Esophagus muscularis mucosa (tissue), 4 donors: ENCODE measurements around the gene GPX6.

ENCODE experiments used
- EP300 ChIP-seq: sonication (generic); formaldehyde crosslinking; IDR thresholded peaks from one replicate; pipeline ENCODE4 v1.6.1; 2017; ENCODE audit warnings: antibody characterized with exemption
- POLR2A ChIP-seq: fragments of 450-650 bp; IDR thresholded peaks from one replicate; pipeline ENCODE4 v1.6.1; 2017; ENCODE audit warnings: antibody characterized with exemption, moderate library complexity, mild to moderate bottlenecking, low read depth
- POLR2AphosphoS5 ChIP-seq, 2 donors: sonication (generic); formaldehyde crosslinking; IDR thresholded peaks; one replicate each; pipeline ENCODE4 v1.6.1; 2017; ENCODE audit warnings: antibody characterized with exemption in 2 of 2
- TF ChIP-seq, protein P1 (sequence below), 3 experiments: fragments of 200-600 bp in 2 of 3; fragments of 450-650 bp in 1 of 3; sonication (generic) in 2 of 3; IDR thresholded peaks; one replicate each; pipeline ENCODE4 v1.5.1; 2017 to 2019; ENCODE audit warnings: antibody characterized with exemption in 3 of 3, mild to moderate bottlenecking in 2 of 3, moderate library complexity in 1 of 3

DNA sequence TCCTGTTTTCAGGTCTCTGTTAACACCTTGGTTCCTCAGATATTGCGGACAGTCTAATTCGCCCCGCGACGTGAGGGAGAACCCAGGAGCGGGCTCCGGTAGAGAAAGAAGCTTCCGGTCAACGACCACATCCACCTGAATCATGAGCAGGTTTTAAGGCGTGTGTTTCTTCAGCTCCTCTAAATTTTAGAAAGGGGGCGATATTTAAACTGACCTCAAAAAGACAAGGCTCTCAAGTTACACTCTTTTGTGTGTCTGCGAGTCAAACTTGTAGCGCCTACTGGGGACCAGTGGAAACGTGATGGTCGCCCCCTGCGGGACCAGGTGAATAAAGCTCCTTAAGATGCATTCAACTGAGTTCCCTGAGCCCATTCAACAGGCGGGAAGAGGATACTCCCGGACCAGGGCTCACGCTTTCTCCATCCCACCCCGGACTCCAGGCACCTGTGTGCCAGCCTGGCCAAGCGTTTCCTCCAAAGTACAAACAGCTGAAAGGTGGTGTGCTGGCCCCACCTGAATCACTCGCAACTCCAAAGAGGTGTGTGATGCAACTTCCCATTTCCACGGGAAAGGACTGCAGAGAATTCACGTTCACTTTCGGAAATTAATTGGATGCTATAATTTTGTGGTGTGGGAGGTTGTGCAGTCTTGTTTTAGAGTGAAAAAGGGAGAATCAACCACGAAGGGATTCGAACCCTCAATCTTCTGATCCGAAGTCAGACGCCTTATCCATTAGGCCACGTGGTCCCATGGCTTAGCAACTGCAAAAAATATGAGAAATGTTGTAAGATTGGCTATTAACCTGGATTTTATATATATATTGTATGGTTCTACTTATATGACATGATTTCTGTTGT lies 27.1 kb upstream of the GPX6 start:
- TF ChIP-seq POLR2A (no peak), EP300 (no peak), POLR2AphosphoS5 (IDR thresholded peaks at IDR 0.05) (no peak)
- TF ChIP-seq, protein P1, sequence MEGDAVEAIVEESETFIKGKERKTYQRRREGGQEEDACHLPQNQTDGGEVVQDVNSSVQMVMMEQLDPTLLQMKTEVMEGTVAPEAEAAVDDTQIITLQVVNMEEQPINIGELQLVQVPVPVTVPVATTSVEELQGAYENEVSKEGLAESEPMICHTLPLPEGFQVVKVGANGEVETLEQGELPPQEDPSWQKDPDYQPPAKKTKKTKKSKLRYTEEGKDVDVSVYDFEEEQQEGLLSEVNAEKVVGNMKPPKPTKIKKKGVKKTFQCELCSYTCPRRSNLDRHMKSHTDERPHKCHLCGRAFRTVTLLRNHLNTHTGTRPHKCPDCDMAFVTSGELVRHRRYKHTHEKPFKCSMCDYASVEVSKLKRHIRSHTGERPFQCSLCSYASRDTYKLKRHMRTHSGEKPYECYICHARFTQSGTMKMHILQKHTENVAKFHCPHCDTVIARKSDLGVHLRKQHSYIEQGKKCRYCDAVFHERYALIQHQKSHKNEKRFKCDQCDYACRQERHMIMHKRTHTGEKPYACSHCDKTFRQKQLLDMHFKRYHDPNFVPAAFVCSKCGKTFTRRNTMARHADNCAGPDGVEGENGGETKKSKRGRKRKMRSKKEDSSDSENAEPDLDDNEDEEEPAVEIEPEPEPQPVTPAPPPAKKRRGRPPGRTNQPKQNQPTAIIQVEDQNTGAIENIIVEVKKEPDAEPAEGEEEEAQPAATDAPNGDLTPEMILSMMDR (IDR thresholded peaks at IDR 0.05): no peak
